Measurements from ENCODE around the gene SLC35F1.
A peak's percentile ranks its signal among the peaks of the same experiment; 100 is the strongest.
"Not testable (repeated sequence)": the region's sequence is repeated elsewhere in the genome, so short reads cannot be mapped to it uniquely, and the experiment has no call there.

Gene SLC35F1

DNA sequence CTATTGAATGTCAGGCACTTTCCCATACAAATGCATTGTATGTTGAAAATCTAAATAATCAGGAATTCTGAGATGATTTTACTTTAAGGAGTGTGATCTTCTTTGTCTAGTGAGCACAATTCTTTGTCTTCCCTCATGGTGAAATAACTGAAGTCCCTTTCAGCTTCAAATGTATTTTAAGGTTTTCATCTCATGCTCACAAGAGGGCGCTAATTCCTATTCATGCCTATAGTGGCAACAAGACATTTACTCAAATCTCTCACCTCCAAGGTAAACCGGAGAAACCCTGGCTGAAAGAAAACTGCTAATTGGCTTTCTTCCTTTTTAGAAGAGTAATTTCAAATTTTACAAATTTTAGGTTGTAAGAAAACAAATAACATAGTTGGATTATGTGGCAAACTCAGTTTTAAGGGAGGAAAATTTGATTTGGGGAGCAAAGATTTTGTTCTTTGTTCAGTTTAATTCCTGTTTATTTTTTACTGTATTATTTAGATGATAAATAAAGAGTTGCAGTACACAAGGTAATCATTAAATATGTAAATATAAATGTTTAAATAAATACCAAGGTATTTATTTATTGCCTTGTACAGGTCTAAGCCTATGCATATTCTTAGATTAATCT lies 69.1 kb downstream of the SLC35F1 start:
- H3K4me3 ChIP-seq (ENCODE audit: low read depth, low read length), result no peak overlapping the region
- DNase-seq (ENCODE audit: low read depth), result peak; percentile 1

DNA sequence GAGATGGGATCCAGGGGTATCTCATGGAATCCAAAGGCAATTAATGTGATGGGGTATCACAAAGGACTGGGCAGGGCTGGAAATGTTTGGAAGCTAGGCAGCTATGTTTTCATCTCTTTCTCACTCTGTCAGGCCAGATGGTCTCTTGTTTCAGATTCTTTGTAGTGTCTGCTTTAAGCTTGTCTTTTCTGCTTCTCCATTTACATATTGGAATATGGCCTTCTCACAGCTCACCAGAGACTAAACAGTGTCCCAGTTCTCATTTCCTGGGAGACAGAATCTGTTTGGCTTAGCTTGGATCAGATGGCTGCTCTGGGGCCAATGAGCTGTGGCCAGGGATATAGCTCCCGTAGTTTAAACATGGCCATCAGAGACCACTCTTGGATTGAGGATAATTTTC lies 78.9 kb downstream of the SLC35F1 start:
- H3K4me3 ChIP-seq (ENCODE audit: low read depth, low read length), result no peak overlapping the region
- DNase-seq (ENCODE audit: low read depth), result no peak

DNA sequence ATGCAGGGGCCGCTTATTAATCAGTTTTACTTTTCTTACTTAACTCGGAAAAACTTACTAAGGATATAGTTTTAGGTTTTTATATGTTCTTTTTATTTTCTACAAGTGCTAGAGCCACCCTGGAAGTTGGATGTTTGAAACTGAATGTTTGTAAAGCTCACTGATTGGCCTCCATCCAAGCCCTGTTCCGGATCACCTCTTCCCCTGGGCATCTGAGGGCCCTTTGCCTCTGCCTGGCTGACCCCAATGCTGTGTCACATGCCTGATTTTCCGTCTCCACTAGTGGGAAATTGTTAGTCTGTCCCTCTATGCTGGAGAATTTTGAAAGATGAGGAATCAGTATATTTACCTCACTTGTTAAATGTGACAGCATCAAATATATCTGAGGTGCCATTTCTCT lies 79.3 kb downstream of the SLC35F1 start:
- H3K4me3 ChIP-seq (ENCODE audit: low read depth, low read length), result no peak overlapping the region

DNA sequence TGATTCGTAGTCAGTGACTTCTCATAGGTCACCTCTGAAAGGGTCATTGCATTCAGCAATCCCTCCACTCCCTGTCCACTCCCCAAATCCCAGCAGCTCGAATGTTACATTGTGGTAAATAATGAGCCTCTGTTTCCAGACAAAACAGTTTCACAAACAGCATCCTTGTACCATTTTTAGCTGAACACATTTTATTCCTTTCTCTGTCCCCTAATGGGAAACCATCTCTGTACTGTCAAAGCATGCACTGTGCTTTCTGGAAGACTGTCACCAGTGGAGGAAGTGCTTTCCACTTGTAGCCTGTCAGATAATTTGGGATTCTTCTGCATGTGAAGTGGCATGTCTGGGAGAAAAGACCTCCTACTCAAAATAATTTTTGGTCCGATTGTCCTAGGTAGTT lies 82.0 kb downstream of the SLC35F1 start:
- H3K4me3 ChIP-seq (ENCODE audit: low read depth, low read length), result no peak overlapping the region
- DNase-seq (ENCODE audit: low read depth), result no peak

More for the DNA sequence above, 79.3 kb downstream of the SLC35F1 start:
- DNase-seq (ENCODE audit: low read depth), result no peak

DNA sequence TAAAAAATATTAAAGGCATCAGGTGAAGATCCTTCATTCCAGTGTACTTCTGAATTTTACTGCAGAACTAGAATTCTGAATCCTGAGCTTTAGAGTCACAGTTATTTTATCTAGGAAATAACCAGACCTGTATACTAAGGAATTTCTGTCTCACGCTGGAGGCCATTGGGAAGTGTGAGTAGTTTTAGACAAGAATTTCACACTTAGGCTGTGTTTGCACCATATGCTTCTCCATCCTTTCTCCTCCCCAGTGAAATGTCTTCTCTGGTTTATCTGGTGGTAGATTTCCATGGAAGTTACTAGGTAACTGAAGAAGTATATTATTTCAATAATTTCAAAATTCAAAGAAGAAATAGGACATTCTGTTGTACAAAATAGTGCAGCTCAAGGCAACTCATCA lies 83.1 kb downstream of the SLC35F1 start:
- DNase-seq (ENCODE audit: low read depth), result no peak
- no peak overlapping the region for H3K4me3 ChIP-seq (ENCODE audit: low read depth, low read length)

DNA sequence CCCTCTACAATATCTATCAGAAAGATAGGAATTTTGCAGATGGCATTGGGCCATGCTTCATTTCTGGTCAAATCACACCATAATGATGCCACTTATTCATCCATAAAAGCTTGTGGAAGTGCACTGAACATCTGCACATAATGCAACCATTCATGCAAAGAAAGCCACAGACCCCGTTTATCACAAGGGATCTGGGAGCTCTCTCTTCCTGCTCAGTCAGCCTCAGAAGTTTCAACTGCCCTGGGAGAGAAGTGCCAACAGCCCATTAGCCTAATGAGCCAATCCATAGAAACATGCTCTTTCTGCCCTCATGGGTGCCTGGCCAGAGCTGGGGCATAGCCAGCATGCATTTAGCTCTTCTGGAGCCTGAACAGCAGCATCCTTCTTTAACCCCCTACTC lies 85.8 kb downstream of the SLC35F1 start:
- H3K4me3 ChIP-seq (ENCODE audit: low read depth, low read length), result no peak overlapping the region
- no peak for DNase-seq (ENCODE audit: low read depth)

DNA sequence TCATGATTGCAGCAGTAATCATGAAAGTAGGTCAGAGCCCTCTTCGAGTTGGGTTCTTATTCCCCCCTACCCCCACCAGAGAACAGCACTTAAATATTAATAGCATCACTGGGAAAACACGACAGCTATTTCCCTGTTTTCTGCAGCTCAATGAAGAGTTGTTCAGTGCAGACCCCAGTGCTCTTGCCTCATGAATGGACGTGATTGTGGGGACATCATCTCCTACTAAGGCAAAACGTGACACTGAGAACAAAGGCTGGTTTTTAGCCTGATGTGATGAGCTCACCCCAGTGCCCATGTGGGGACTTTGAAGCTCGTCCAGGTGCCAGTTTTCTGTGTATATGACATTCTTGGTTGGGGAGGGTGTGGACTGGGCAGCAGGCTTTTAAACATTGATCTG lies 105.9 kb downstream of the SLC35F1 start:
- no peak for DNase-seq (ENCODE audit: low read depth)
- no peak overlapping the region for H3K4me3 ChIP-seq (ENCODE audit: low read depth, low read length)

DNA sequence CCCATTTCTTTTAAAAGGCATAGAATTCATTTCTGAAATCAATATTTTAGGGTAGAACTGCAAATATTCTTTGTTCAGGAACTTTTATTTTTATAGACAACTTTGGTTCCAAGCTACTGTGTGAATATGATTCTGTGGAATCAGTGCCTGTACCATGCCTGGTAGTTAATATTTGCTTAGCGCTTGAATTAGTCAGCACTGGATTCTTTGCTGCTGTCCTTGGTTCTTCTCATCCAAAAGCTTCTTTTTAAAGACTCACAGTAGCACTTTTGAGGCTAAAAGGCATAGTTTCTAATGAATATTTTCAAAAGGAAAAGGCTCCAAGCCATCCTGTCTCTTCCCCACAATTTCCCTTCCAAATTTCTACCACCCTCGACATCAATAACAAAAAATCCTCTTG lies 109.5 kb downstream of the SLC35F1 start:
- H3K4me3 ChIP-seq (ENCODE audit: low read depth, low read length), result no peak overlapping the region
- no peak for DNase-seq (ENCODE audit: low read depth)

DNA sequence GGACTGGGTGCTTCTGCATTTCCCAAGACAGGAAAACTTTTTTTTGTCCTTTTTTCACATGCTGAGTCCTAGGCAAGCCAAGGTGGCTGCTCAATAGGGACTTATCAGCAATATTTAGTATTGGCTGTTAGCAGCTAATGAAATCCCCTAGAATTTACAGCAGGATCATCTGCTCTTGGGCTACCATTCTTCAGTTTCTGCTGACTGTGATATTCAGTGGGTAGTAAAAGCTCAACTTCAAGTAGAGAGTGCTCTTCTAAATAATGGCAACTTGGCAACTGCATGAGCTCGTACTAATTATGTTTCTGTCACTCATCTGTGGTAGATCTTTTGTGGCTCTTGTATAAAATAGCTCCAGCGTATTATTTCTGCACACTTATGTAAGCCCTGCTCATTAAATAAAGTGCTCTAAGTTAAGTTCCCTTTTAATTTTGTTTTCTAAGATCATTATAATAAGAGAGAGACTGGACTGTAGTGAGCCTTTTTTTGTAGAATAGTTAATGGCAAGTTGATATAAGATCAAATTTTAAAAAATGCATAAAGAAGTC lies 110.3 kb downstream of the SLC35F1 start:
- DNase-seq (ENCODE audit: low read depth), result no peak
- no peak overlapping the region for H3K4me3 ChIP-seq (ENCODE audit: low read depth, low read length)

DNA sequence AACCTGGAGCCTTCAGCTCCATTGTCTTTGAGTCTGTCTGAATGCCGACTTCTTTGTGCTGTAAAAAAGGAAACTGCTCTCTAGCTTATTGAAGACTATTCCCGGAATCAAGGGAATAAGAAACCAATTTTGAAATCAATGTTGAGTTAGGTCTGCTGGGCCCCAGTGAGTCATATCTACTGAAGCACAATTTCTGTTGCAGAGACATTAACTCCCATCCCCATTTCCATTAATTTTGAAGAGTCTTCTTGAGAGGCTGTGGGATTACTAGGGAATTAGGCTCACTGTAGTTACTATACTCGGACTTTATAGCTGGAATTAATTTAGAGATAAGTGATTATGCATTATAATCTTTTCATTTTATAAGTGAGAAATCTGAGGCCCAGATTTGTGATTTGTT lies 116.7 kb downstream of the SLC35F1 start:
- H3K4me3 ChIP-seq (ENCODE audit: low read depth, low read length), result no peak overlapping the region
- no peak for DNase-seq (ENCODE audit: low read depth)

DNA sequence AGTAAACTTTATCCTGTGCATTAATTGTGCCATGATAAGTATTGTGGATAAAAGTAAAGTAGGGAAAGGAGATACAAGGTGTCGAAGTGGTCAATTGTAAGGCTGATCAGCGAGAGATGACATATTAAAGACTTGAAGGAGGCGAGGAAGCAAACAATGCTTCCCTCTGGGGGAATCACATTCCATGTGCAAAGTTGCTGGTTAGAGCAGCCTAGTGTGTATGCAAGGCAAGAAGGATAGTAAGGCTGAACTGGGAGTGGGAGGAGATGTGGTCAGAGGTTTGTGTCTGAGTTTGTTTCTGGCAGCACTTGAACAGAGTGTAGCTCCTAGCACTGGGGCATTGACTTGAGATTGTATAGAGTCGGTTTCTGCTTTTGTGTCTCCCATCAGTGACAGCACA lies 122.9 kb downstream of the SLC35F1 start:
- no peak for DNase-seq (ENCODE audit: low read depth)
- H3K4me3 ChIP-seq (ENCODE audit: low read depth, low read length), result no peak overlapping the region

DNA sequence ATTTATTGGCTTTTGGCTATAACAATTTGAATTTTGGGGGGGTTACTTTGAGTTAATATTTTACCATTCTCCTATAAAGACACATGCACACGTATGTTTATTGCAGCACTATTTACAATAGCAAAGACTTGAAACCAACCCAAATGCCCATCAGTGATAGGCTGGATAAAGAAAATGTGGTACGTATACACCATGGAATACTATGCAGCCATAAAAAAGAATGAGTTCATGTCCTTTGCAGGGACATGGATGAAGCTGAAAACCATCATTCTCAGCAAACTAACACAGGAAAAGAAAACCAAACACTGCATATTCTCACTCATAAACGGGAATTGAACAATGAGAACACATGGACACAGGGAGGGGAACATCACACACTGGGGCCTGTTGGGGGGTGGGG lies 130.4 kb downstream of the SLC35F1 start:
- not testable (repeated sequence) for DNase-seq (ENCODE audit: low read depth); H3K4me3 ChIP-seq (ENCODE audit: low read depth, low read length)

DNA sequence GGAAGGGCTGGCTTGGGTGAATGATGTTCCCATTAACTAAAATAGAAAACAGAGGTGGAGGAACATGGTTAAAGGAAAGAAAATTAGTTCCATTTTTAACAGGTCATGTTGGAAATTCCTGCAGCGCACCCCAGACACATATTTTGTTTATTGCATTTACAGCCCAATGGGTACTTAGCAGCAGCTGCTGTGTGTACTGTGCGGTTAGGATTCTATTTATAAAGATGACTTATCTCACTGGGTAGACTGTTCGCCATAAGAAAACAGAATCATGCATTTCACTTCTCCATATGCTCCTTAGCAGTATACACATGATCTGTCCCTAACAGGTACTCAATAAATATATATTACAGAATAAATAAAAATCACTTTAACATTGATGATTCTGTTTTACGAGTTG lies 135.8 kb downstream of the SLC35F1 start:
- no peak overlapping the region for H3K4me3 ChIP-seq (ENCODE audit: low read depth, low read length)
- DNase-seq (ENCODE audit: low read depth), result no peak

DNA sequence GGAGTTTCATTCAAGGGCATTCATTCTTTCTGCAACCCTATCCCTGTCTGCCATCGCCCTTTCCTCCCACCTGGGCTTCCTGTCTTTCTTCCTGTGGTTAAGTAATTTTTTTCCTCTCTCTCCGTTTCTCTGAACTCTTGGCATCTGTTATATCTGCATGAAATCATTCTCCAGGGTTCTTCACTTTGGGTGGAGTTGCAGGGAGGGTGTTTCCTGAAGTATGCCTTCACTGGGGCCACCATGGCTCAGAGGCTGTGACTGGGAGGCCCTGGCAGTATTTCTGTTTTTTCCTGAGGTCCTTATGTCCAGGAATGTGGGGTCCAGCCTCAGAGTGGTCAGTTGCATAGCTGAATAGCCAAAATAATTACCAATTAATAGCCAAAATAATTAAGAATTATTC lies 137.2 kb downstream of the SLC35F1 start:
- no peak overlapping the region for H3K4me3 ChIP-seq (ENCODE audit: low read depth, low read length)
- no peak for DNase-seq (ENCODE audit: low read depth)

DNA sequence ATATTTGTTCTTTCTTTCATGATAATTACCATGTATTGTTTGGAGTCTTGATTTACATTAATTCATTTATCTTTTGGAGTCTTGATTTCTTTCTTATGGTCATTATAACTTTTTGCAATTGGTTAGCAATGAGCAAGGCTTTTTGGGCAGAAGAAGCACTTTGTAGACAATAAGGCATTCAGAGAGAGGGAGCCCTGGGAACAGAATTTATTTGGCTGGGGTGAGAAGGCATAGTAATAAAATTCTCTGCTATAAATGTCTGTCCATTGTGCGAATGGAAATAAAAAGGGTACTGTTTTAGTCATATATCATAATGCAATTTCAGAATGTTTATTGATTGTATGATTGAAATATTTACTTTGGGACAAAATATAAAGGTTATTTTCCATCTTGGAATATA lies 147.0 kb downstream of the SLC35F1 start:
- H3K4me3 ChIP-seq (ENCODE audit: low read depth, low read length), result no peak overlapping the region
- no peak for DNase-seq (ENCODE audit: low read depth)

DNA sequence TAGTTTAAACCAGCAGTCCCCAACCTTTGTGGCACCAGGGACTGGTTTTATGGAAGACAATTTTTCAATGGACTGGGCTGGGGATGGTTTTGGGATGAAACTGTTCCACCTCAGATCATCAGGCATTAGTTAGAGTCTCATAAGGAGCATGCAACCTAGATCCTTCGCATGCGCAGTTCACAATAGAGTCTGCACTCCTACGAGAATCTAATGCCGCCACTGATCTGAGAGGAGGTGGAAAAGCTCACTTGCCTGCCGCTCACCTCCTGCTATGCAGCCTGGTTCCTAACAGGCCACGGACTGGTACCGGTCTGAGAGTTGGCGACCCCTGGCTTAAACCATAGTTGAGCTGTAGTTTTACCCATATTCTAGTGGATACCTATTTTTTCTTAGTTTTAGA lies 154.6 kb downstream of the SLC35F1 start:
- no peak overlapping the region for H3K4me3 ChIP-seq (ENCODE audit: low read depth, low read length)
- no peak for DNase-seq (ENCODE audit: low read depth)

DNA sequence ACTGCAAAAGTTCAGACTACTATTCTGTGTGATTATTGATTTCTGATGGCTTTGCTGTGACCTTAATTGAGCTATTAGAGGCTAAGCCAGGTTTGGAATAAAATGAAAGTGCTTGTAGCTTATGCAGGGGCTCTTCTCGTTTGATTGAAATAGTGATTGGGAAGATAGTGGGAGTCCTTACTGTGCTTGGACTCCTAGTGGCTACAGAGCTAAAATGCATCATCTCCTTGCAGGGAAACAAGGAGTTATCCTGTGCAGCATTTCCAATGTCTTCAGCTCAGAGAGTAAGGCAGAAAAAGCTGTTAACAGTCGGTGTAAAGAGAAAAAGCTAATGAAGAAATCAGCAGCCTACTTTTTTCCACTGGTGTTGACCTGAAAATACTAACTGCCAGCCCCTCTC lies 173.5 kb downstream of the SLC35F1 start:
- DNase-seq (ENCODE audit: low read depth), result no peak
- H3K4me3 ChIP-seq (ENCODE audit: low read depth, low read length), result no peak overlapping the region

DNA sequence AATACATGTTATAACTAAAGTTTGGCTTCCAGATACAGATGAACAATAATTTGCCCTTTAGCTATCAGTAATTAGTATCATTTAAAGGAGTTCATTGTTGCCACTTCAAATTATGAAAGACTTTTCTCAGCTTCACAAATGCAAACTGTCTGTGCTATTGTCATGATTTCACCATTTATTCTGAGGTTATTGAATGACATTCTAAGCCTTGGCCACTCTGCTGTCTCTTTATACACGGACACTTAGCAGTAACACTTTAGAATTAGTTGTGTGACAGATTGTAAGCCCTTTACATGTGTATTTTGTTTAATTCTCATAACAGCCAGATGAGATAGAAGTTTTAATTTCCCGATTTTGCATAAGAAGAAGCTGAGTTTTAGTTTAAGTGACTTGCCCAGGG lies 176.6 kb downstream of the SLC35F1 start:
- no peak for DNase-seq (ENCODE audit: low read depth)
- no peak overlapping the region for H3K4me3 ChIP-seq (ENCODE audit: low read depth, low read length)

DNA sequence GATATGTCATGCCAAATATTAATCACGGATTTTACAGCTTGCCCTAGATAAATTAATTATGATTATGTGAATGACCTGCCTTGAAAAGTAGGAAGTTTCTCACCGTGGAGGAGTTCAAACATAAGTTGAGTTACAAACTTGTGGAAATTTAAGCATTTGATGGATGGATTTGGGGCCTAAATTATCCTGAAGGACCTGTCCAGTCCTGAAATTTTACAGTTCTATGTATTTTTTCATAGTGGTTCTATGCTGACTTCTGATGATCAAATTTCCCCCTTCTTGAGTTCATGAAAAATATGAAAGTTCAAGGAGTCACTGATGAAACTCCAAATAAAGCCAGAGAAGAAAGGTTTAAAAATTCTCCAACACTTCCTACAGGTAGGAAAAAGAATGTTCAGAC lies 178.6 kb downstream of the SLC35F1 start:
- DNase-seq (ENCODE audit: low read depth), result no peak
- H3K4me3 ChIP-seq (ENCODE audit: low read depth, low read length), result no peak overlapping the region

DNA sequence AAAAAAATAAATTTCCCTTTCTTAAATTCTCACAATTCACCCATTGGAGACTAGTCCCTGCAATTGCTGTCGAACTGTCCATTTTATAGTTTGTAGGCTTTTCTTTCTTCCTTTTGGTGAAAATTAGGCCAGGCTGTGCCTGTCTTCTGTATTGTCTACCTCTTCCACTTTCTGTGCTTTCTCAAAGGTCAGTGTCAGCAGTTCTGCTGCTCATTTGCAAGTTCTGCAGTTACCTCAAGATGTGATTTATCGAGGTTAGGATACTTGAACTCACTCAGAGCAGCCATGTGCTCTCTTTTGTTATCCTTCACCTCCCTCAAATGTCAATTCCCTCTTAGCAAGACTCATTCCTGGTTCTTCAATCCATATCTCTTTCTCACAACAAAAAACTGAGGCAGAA lies 179.1 kb downstream of the SLC35F1 start:
- no peak overlapping the region for H3K4me3 ChIP-seq (ENCODE audit: low read depth, low read length)
- no peak for DNase-seq (ENCODE audit: low read depth)

DNA sequence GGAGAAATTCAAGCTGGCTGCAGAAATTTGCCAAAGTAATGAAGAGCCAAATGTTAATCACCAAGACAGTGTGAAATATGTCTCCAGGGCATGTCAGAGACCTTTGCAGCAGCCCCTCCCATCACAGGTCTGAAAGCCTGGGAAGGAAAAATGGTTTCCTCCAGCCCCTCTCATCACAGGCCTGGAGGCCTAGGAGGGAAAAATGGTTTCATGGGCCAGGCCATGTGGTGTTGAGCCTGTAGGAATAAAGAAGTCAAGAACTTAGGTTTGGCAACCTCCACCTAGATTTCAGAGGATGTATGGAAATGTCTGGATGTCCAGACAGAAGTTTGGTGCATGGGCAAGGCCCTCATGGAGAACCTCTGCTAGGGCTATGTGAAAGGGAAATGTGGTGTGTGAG lies 185.0 kb downstream of the SLC35F1 start:
- no peak for DNase-seq (ENCODE audit: low read depth)
- no peak overlapping the region for H3K4me3 ChIP-seq (ENCODE audit: low read depth, low read length)

DNA sequence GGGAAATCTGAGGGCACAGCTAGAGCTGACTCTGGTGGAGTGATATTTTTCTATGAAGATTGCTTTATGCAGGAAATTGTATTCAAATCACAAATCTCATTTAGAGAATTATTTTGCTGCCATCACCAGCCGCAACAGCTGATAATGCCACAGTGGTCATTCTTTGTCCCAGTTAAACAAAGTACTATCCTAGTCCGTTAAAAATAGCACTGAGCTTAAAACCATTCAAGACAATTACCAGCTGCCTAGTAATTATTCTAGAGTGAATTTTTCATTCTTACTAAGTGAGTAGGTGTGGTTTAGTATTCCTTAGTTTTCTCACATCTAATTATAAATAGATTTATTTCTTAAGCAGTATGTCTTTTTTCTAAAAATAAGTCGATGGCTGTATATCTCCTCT lies 190.5 kb downstream of the SLC35F1 start:
- H3K4me3 ChIP-seq (ENCODE audit: low read depth, low read length), result no peak overlapping the region
- no peak for DNase-seq (ENCODE audit: low read depth)

All from skeletal muscle cell (primary cell).